HPDE6-E6E7 (cell line): ENCODE data around the gene AKR1B1.

Experiments
- DNase-seq: peaks from one replicate; pipeline ENCODE4 v3.0.0; 2011; ENCODE audit warnings: missing footprints; ENCODE audit errors: extremely low spot score

Gene AKR1B1

GRCh38 chr7:134444961-134445315 is 14.0 kb downstream of the AKR1B1 start:
- DNase-seq: no peak

- no peak for DNase-seq
Measured at GRCh38 chr7:134444198-134444960, 14.5 kb downstream of the AKR1B1 start.

- DNase-seq: peak; percentile 73
Measured at GRCh38 chr7:134443396-134444070, 15.4 kb downstream of the AKR1B1 start.

- DNase-seq: no peak
Measured at GRCh38 chr7:134442441-134443220, 16.3 kb downstream of the AKR1B1 start.

GRCh38 chr7:134441264-134441663 is 17.6 kb downstream of the AKR1B1 start:
- no peak for DNase-seq

GRCh38 chr7:134440476-134440875 is 18.4 kb downstream of the AKR1B1 start:
- DNase-seq: no peak

GRCh38 chr7:134440067-134440466 is 18.8 kb downstream of the AKR1B1 start:
- no peak for DNase-seq

GRCh38 chr7:134438946-134439345 is 20.0 kb downstream of the AKR1B1 start:
- no peak for DNase-seq

- no peak for DNase-seq
Measured at GRCh38 chr7:134435161-134435920, 23.6 kb downstream of the AKR1B1 start.

GRCh38 chr7:134434701-134435100 is 24.2 kb downstream of the AKR1B1 start:
- no peak for DNase-seq

- no peak for DNase-seq
Measured at GRCh38 chr7:134433430-134433829, 25.5 kb downstream of the AKR1B1 start.

- peak; percentile 89 for DNase-seq
Measured at GRCh38 chr7:134432296-134433152, 26.4 kb downstream of the AKR1B1 start.

GRCh38 chr7:134431815-134432214 is 27.1 kb downstream of the AKR1B1 start:
- DNase-seq: no peak

GRCh38 chr7:134429481-134429880 is 29.4 kb downstream of the AKR1B1 start:
- DNase-seq: no peak

- no peak for DNase-seq
Measured at GRCh38 chr7:134428942-134429341, 30.0 kb downstream of the AKR1B1 start.

GRCh38 chr7:134427896-134428295 is 31.0 kb downstream of the AKR1B1 start:
- DNase-seq: no peak

- no peak for DNase-seq
Measured at GRCh38 chr7:134425777-134426176, 33.1 kb downstream of the AKR1B1 start.

GRCh38 chr7:134422638-134423037 is 36.3 kb downstream of the AKR1B1 start:
- DNase-seq: no peak

GRCh38 chr7:134422008-134422407 is 36.9 kb downstream of the AKR1B1 start:
- no peak for DNase-seq

GRCh38 chr7:134420424-134421125 is 38.3 kb downstream of the AKR1B1 start:
- DNase-seq: peak; percentile 71
